Mesendoderm (in vitro differentiated cells): Measurements from ENCODE around the gene PMIS2.
A peak's percentile ranks its signal among the peaks of the same experiment; 100 is the strongest.

Experiments used
- DNase-seq: peaks from one replicate; pipeline ENCODE4 v3.0.0; 2013
- H2AK5ac ChIP-seq: 2 replicates; pipeline ENCODE4 v1.6.1; 2013; ENCODE audit warnings: low read length, inconsistent platforms
- H2BK120ac ChIP-seq: 2 replicates; pipeline ENCODE4 v1.6.1; 2013; ENCODE audit warnings: low read depth, mild to moderate bottlenecking, low read length, moderate library complexity, mixed read lengths
- H2BK15ac ChIP-seq: replicated peaks from 2 replicates; pipeline ENCODE4 v1.6.1; 2013; ENCODE audit warnings: low read depth, mild to moderate bottlenecking, moderate library complexity
- H2BK5ac ChIP-seq: 2 replicates; pipeline ENCODE4 v1.6.1; 2013; ENCODE audit warnings: low read length, inconsistent platforms
- H3K18ac ChIP-seq: 2 replicates; pipeline ENCODE4 v1.6.1; 2013; ENCODE audit warnings: mild to moderate bottlenecking, low read length, mixed read lengths
- H3K23ac ChIP-seq: one replicate; pipeline ENCODE4 v1.6.1; 2013; ENCODE audit warnings: low read length
- H3K27ac ChIP-seq: 2 replicates; pipeline ENCODE4 v1.5.1; 2013; ENCODE audit warnings: low read depth, mild to moderate bottlenecking, inconsistent platforms, low read length, moderate library complexity
- H3K27me3 ChIP-seq: 2 replicates; pipeline ENCODE4 v1.6.1; 2013; ENCODE audit warnings: low read length, control low read depth, mild to moderate bottlenecking, inconsistent platforms; ENCODE audit not compliant: insufficient read depth, poor library complexity
- H3K36me3 ChIP-seq: 2 replicates; pipeline ENCODE4 v1.6.1; 2013; ENCODE audit warnings: low read length, inconsistent platforms; ENCODE audit not compliant: control insufficient read depth, insufficient read depth
- H3K4ac ChIP-seq: one replicate; pipeline ENCODE4 v1.6.1; 2013; ENCODE audit warnings: low read depth, mild to moderate bottlenecking, low read length, moderate library complexity
- H3K4me1 ChIP-seq: 2 replicates; pipeline ENCODE4 v1.6.1; 2013; ENCODE audit warnings: low read depth, low read length, inconsistent platforms; ENCODE audit not compliant: control insufficient read depth
- H3K4me2 ChIP-seq: 2 replicates; pipeline ENCODE4 v1.6.1; 2013; ENCODE audit warnings: low read length
- H3K4me3 ChIP-seq: 2 replicates; pipeline ENCODE4 v1.5.1; 2013; ENCODE audit warnings: mild to moderate bottlenecking, low read length
- H3K56ac ChIP-seq: one replicate; pipeline ENCODE4 v1.6.1; 2013; ENCODE audit warnings: low read length
- H3K79me1 ChIP-seq: 2 replicates; pipeline ENCODE4 v1.6.1; 2013; ENCODE audit warnings: low read length, inconsistent platforms
- H3K79me2 ChIP-seq: 2 replicates; pipeline ENCODE4 v1.6.1; 2013; ENCODE audit warnings: mild to moderate bottlenecking, low read length; ENCODE audit not compliant: control insufficient read depth, insufficient read depth
- H3K9ac ChIP-seq: 2 replicates; pipeline ENCODE4 v1.6.1; 2013; ENCODE audit warnings: low read length, inconsistent platforms
- H4K5ac ChIP-seq: one replicate; pipeline ENCODE4 v1.6.1; 2013; ENCODE audit warnings: low read length
- H4K8ac ChIP-seq: one replicate; pipeline ENCODE4 v1.6.1; 2013; ENCODE audit warnings: low read depth, mild to moderate bottlenecking, control low read depth, low read length, moderate library complexity
- WGBS: extraction: QIAGEN DNeasy Blood & Tissue Kit; methylation state at CpG from one replicate; pipeline ENCODE4 v1.1.7; 2013; ENCODE audit warnings: low lambda C conversion rate, missing lambda C conversion rate; ENCODE audit not compliant: insufficient coverage; ENCODE audit errors: extremely low coverage; 5-methylcytosine and 5-hydroxymethylcytosine counted together

The PMIS2 gene

DNA sequence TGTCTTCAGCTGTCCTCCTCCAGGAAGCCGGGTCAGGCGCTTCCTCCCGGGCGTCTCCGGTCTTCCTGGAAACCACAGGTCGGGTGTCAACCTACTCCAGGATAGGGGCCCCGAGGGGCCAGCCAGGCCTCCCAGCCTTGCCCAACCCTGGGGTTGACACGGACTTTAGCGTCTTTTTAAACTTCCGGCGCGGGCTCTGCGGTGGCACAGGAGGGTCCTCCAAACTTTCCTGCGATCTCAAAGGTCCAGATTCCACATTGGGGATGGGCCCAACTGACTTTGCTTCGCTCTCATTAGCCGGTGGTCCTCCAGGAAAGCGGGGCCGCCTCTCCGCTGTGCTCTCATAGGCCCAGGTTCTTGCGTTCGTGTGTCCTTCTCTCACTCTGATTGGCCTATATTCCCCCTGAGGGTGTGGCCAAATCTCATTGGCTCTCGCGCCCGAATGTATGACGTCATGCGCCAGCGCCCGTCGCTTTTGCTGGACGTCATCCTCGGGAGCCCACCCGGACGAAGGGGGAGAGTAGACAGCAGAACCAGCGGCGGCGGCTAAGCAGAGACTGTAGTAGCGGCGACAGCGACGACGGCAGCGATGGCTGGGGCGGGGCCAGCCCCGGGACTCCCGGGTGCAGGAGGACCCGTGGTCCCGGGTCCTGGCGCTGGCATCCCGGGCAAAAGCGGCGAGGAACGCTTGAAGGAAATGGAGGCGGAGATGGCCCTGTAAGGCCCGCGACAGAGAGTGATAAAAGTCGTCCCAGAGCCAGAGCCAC, 42.8 kb downstream of the PMIS2 start, which contains the start of gene RBM42:
RBM42 (plus strand) TSS at position 472 of the 767 bp plus-strand sequence; CDS start at position 590, 118 bp downstream.
- H4K5ac ChIP-seq = no peak within 1 kb of the TSS
- DNase-seq = peak; percentile 100
- H3K23ac ChIP-seq = no peak within 1 kb of the TSS
- no peaks in the 10 kb centered on the region for H3K4me1 ChIP-seq
- H3K79me2 ChIP-seq = peaks cover 2% of the 10 kb centered on the region
- H3K4me3 ChIP-seq = peak within 1 kb of the TSS; percentile 96
- peak within 1 kb of the TSS; percentile 89 for H3K56ac ChIP-seq
- no peak within 1 kb of the TSS for H2BK120ac ChIP-seq
- WGBS = no CpG with 5 or more reads among the region's 56 CpGs
- no peak within 1 kb of the TSS for H4K8ac ChIP-seq
- H2BK15ac ChIP-seq = no peak within 1 kb of the TSS
- H3K79me1 ChIP-seq = peaks cover 2% of the 10 kb centered on the region
- H2BK5ac ChIP-seq = no peak within 1 kb of the TSS
- H3K9ac ChIP-seq = peak within 1 kb of the TSS; percentile 88
- H3K18ac ChIP-seq = peak within 1 kb of the TSS; percentile 83
- no peaks in the 10 kb centered on the region for H3K27me3 ChIP-seq
- H2AK5ac ChIP-seq = no peak within 1 kb of the TSS
- H3K4ac ChIP-seq = peak within 1 kb of the TSS; percentile 77
- H3K27ac ChIP-seq = peak within 1 kb of the TSS; percentile 72
- H3K4me2 ChIP-seq = peak within 1 kb of the TSS; percentile 86
- H3K36me3 ChIP-seq = peaks cover 7% of the 10 kb centered on the region

DNA sequence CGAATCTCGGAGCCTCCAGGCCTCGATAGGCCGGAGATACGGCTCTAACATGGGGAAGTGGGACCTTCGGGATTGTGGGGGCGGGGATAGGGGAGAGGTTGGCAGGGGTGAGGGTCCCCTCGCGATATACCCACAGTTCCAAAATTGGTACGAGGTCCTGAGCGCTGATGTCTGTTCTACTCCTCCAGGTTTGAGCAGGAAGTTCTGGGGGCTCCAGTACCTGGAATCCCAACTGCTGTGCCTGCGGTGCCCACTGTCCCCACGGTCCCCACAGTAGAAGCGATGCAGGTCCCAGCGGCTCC, 43.3 kb downstream of the PMIS2 start:
- Histone ChIP-seq H3K79me1 (peaks cover 2% of the 10 kb centered on the region), H3K27me3 (no peaks in the 10 kb centered on the region), H3K4ac (peak overlapping the region; percentile 77), H3K4me3 (peak overlapping the region; percentile 96), H3K56ac (peak overlapping the region; percentile 89), H3K4me1 (no peaks in the 10 kb centered on the region), H4K8ac (no peak overlapping the region), H2BK5ac (no peak overlapping the region), H2BK15ac (no peak overlapping the region), H3K79me2 (peaks cover 2% of the 10 kb centered on the region), H4K5ac (no peak overlapping the region), H3K27ac (no peak overlapping the region), H2AK5ac (no peak overlapping the region), H3K18ac (peak overlapping the region; percentile 44), H3K36me3 (peaks cover 8% of the 10 kb centered on the region), H3K23ac (no peak overlapping the region), H3K9ac (peak overlapping the region; percentile 88), H2BK120ac (no peak overlapping the region), H3K4me2 (peak overlapping the region; percentile 86)
- WGBS = no CpG with 5 or more reads among the region's 15 CpGs
- no peak for DNase-seq

DNA sequence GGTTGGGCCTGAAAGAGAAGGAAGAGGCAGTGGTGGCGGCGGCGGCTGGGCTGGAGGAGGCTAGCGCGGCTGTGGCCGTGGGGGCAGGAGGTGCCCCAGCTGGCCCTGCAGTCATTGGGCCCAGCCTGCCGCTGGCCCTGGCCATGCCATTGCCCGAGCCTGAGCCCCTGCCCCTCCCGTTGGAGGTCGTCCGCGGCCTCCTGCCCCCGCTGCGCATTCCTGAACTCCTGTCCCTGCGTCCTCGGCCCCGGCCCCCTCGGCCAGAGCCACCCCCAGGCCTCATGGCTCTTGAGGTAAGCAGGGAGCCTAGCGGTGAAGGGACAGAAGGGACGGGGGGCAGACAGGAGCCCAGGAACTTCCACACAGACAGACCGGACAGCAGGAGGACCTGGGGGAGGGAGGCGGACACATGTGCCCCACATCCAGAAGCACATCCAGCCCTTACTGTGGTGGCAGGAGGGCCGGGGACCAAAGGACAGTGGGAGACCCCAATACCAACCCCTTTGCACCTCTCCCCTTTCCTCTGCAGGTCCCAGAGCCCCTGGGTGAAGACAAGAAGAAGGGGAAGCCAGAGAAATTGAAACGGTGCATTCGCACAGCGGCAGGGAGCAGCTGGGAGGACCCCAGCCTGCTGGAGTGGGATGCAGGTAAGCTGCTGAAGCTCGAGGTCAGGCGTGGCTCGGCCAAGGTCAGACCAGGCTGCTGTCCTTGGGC, 47.9 kb downstream of the PMIS2 start:
- Histone ChIP-seq H3K18ac (no peak overlapping the region), H2BK5ac (no peak overlapping the region), H2BK120ac (no peak overlapping the region), H3K79me2 (peaks cover 2% of the 10 kb centered on the region), H3K79me1 (peaks cover 2% of the 10 kb centered on the region), H3K36me3 (peaks cover 14% of the 10 kb centered on the region), H3K23ac (no peak overlapping the region), H3K9ac (no peak overlapping the region), H3K4me3 (no peak overlapping the region), H4K8ac (no peak overlapping the region), H3K27ac (no peak overlapping the region), H4K5ac (no peak overlapping the region), H3K56ac (no peak overlapping the region), H2BK15ac (no peak overlapping the region), H3K4ac (no peak overlapping the region), H3K4me1 (no peaks in the 10 kb centered on the region), H2AK5ac (no peak overlapping the region), H3K4me2 (no peak overlapping the region), H3K27me3 (no peaks in the 10 kb centered on the region)
- DNase-seq = no peak
- no CpG with 5 or more reads among the region's 29 CpGs for WGBS

DNA sequence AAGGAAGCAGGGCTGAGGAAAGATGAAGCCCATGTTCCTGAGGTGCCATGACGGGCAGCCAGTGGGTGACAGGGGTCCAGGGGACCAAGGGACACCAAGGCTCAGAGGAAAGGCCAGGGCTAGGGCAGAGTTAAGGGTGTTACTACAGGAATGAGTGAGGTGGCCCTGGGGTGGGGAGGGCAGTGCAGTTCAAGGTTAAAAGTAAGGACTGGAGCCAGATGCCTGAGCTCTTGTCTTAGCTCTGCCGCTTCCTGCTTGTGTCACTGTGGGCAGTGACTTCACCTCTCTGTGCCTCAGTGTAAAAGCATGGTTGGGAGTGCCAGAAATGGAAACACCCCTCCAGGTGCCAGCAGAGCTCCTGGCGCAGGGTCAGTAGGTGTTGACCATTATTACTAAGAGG, 50.7 kb downstream of the PMIS2 start:
- H4K8ac ChIP-seq = no peak overlapping the region
- H3K4ac ChIP-seq = no peak overlapping the region
- H4K5ac ChIP-seq = no peak overlapping the region
- no peaks in the 10 kb centered on the region for H3K79me1 ChIP-seq
- no CpG with 5 or more reads among the region's 3 CpGs for WGBS
- H3K27me3 ChIP-seq = no peaks in the 10 kb centered on the region
- H3K56ac ChIP-seq = no peak overlapping the region
- H3K4me3 ChIP-seq = no peak overlapping the region
- H3K4me2 ChIP-seq = no peak overlapping the region
- H2BK5ac ChIP-seq = no peak overlapping the region
- H2BK15ac ChIP-seq = no peak overlapping the region
- no peak overlapping the region for H3K27ac ChIP-seq
- DNase-seq = no peak
- H3K9ac ChIP-seq = no peak overlapping the region
- no peaks in the 10 kb centered on the region for H3K79me2 ChIP-seq
- peaks cover 5% of the 10 kb centered on the region for H3K4me1 ChIP-seq
- H2AK5ac ChIP-seq = no peak overlapping the region
- no peak overlapping the region for H3K23ac ChIP-seq
- no peak overlapping the region for H2BK120ac ChIP-seq
- H3K36me3 ChIP-seq = peaks cover 8% of the 10 kb centered on the region
- no peak overlapping the region for H3K18ac ChIP-seq
